GM12878 (cell line): ENCODE results near the gene EPN3. TPM values are rescaled to one million over a fixed set of nuclear protein-coding genes. Genes with fewer than 3 reads are reported as not detected.

Experiments used
- ATAC-seq: fragments of 200-7000 bp; cut with Tn5 transposase; 3 replicates; pipeline ENCODE4 v1.9.1; 2020; ENCODE audit warnings: mild to moderate bottlenecking, moderate library complexity
- BruUV-seq: library from RNA; stranded (reverse); fragments of 400-500 nt; replicated peaks from 2 replicates; lab custom pipeline; 2021; lab: Mats Ljungman, UMichigan
- CTCF ChIA-PET: fragments of 300-600 bp; sonication (Branson Sonifier 250); formaldehyde crosslinking; extraction: SDS; loops from one replicate; lab custom pipeline; 2021; ENCODE audit warnings: inconsistent platforms; lab: Yijun Ruan, JAX
- POLR2A ChIA-PET: fragments of 350-600 bp; formaldehyde crosslinking; extraction: SDS; loops from one replicate; lab custom pipeline; 2021; ENCODE audit warnings: inconsistent platforms; lab: Charles Lee
- RAD21 ChIA-PET: fragments of 300-600 bp; sonication (Branson Sonifier 250); formaldehyde crosslinking; loops from one replicate; lab custom pipeline; 2023; ENCODE audit warnings: antibody characterized with exemption; ENCODE audit not compliant: unreplicated experiment; lab: Charles Lee
- SMC1A ChIA-PET: fragments of 300-600 bp; sonication (Branson Sonifier 250); formaldehyde crosslinking; loops from one replicate; lab custom pipeline; 2023; ENCODE audit not compliant: unreplicated experiment, uncharacterized antibody; lab: Charles Lee
- DNase-seq: peaks from one replicate; pipeline ENCODE4 v3.0.0-alpha.2; 2011; ENCODE audit warnings: low read depth, low spot score
- FAIRE-seq: peaks from 3 replicates; lab custom pipeline; 2011; peaks lifted over from hg19 to GRCh38; lab: Jason Lieb, UNC
- H2AFZ ChIP-seq: 2 replicates; pipeline ENCODE4 v1.6.0; 2011; ENCODE audit warnings: low read depth, low read length, control low read depth; ENCODE audit not compliant: control insufficient read depth
- H3K27ac ChIP-seq: 2 replicates; pipeline ENCODE4 v1.5.1; 2011; ENCODE audit warnings: control low read depth; ENCODE audit not compliant: control insufficient read depth, insufficient read depth
- H3K27me3 ChIP-seq, 2 experiments: replicated peaks in 1 of 2; 2 replicates each; pipeline versions ENCODE4 v1.6.0 to v1.6.1; 2011; ENCODE audit warnings: low read length in 1 of 2; ENCODE audit not compliant: control insufficient read depth in 2 of 2, insufficient read depth in 2 of 2
- H3K36me3 ChIP-seq, 2 experiments: 2 replicates each; pipeline ENCODE4 v1.5.1; 2011; ENCODE audit warnings: low read length in 1 of 2; ENCODE audit not compliant: control insufficient read depth in 2 of 2, insufficient read depth in 2 of 2
- H3K4me1 ChIP-seq: 2 replicates; pipeline ENCODE4 v1.6.1; 2011; ENCODE audit warnings: mild to moderate bottlenecking, low read length, moderate library complexity, mixed read lengths; ENCODE audit not compliant: control insufficient read depth, insufficient read depth
- H3K4me2 ChIP-seq: 2 replicates; pipeline ENCODE4 v1.6.0; 2011; ENCODE audit warnings: control low read depth; ENCODE audit not compliant: control insufficient read depth, insufficient read depth
- H3K4me3 ChIP-seq: fragments of 200-600 bp; sonication (generic); 2 replicates; pipeline ENCODE4 v1.5.1; 2016
- H3K79me2 ChIP-seq: 2 replicates; pipeline ENCODE4 v1.6.0; 2011; ENCODE audit warnings: low read length; ENCODE audit not compliant: control insufficient read depth, insufficient read depth
- H3K9ac ChIP-seq: 2 replicates; pipeline ENCODE4 v1.8.0; 2011; ENCODE audit warnings: low read length, control low read depth, mixed read lengths; ENCODE audit not compliant: control insufficient read depth, insufficient read depth
- H3K9me3 ChIP-seq: replicated peaks from 3 replicates; pipeline ENCODE4 v1.5.1; 2011; ENCODE audit warnings: mild to moderate bottlenecking, low read length; ENCODE audit not compliant: control insufficient read depth, insufficient read depth
- H4K20me1 ChIP-seq: 2 replicates; pipeline ENCODE4 v1.6.0; 2011; ENCODE audit not compliant: control insufficient read depth, insufficient read depth
- CBFB ChIP-seq: IDR thresholded peaks from 2 replicates; pipeline ENCODE4 v1.6.1; 2016; ENCODE audit warnings: antibody characterized with exemption, low read depth
- FOS ChIP-seq: IDR thresholded peaks from 3 replicates; pipeline ENCODE4 v1.6.1; 2011; ENCODE audit warnings: borderline replicate concordance; ENCODE audit not compliant: insufficient read length; ENCODE audit errors: extremely low read depth
- FOXM1 ChIP-seq: IDR thresholded peaks from 2 replicates; pipeline ENCODE4 v1.6.1; 2012; ENCODE audit warnings: low read depth, mild to moderate bottlenecking, inconsistent platforms, low read length, moderate library complexity
- GATAD2B ChIP-seq: fragments of 450-650 bp; conservative IDR thresholded peaks from 2 replicates; pipeline ENCODE4 v1.6.1; 2017; ENCODE audit warnings: low read depth, mild to moderate bottlenecking, moderate library complexity
- NFIC ChIP-seq: IDR thresholded peaks from 2 replicates; pipeline ENCODE4 v1.6.1; 2012; ENCODE audit warnings: low read depth, mild to moderate bottlenecking, inconsistent platforms, low read length, moderate library complexity
- PBX3 ChIP-seq: IDR thresholded peaks from 2 replicates; pipeline ENCODE4 v1.6.1; 2011; ENCODE audit warnings: mild to moderate bottlenecking, low read depth, low read length, moderate library complexity; ENCODE audit not compliant: insufficient replicate concordance
- PKNOX1 ChIP-seq: fragments of 450-650 bp; IDR thresholded peaks from 2 replicates; pipeline ENCODE4 v1.6.1; 2016; ENCODE audit warnings: mild to moderate bottlenecking
- SP1 ChIP-seq: IDR thresholded peaks from one replicate; pipeline ENCODE4 v1.6.1; 2011; ENCODE audit warnings: low read depth, low read length
- TCF12 ChIP-seq: IDR thresholded peaks from 2 replicates; pipeline ENCODE4 v1.6.1; 2011; ENCODE audit warnings: low read depth, mild to moderate bottlenecking, low read length
- ZBTB40 ChIP-seq: fragments of 450-650 bp; IDR thresholded peaks from 2 replicates; pipeline ENCODE4 v1.6.1; 2016; ENCODE audit warnings: mild to moderate bottlenecking, moderate library complexity, borderline replicate concordance
- ZNF217 ChIP-seq: fragments of 450-650 bp; IDR thresholded peaks from 2 replicates; pipeline ENCODE4 v1.6.1; 2017; ENCODE audit warnings: antibody characterized with exemption, mild to moderate bottlenecking
- WGBS: methylation state at CpG from one replicate; pipeline ENCODE4 v1.1.6; 2016; ENCODE audit warnings: low lambda C conversion rate; ENCODE audit not compliant: insufficient replicate concordance, insufficient coverage; ENCODE audit errors: missing lambda C conversion rate; 5-methylcytosine and 5-hydroxymethylcytosine counted together
- in situ Hi-C: fragments of 300-500 bp; cut with MboI; formaldehyde crosslinking; loops from 9 replicates; pipeline ENCODE4 v1.14.3; 2018; ENCODE audit warnings: mixed read lengths
- intact Hi-C: fragments of 100-400 bp; cut with micrococcal nuclease; formaldehyde crosslinking; loops from one replicate; pipeline ENCODE4 v1.14.2; 2022; ENCODE audit not compliant: unreplicated experiment
- polyA plus RNA-seq, 11 experiments: library from polyadenylated mRNA; depleted of rRNA in 4 of 11; unstranded in 6 of 11; stranded (reverse) in 5 of 11; fragments of >200 nt; fragmentation: Nextera tagmentation in 4 of 11; fragmentation: Illumina TruSeq in 1 of 11; extraction: Ambion mirVana in 4 of 11; extraction: Trizol in 1 of 11; gene quantifications; 1 replicate in 1 of 11; 2 replicates in 10 of 11; pipeline versions ENCODE4 v1.2.1 to v1.2.3, GENCODE V29; 2011 to 2016; ENCODE audit warnings: inconsistent platforms in 2 of 11, missing spikeins in 2 of 11, low read depth in 1 of 11
- total RNA-seq, 4 experiments: library from RNA; depleted of rRNA in 3 of 4; stranded (reverse); fragments of >200 nt in 3 of 4; fragmentation: Illumina TruSeq in 1 of 4; extraction: Trizol in 1 of 4; gene quantifications; 2 replicates each; pipeline versions ENCODE4 v1.2.1 to v1.2.3, GENCODE V29; 2013 to 2021
- TF ChIP-seq, protein P1 (sequence below): fragments of 450-650 bp; IDR thresholded peaks from 2 replicates; pipeline ENCODE4 v1.6.1; 2017; ENCODE audit warnings: mild to moderate bottlenecking, moderate library complexity

Gene EPN3
- total and polyA plus RNA-seq, 10 of the 15 experiments (the other 5 are each of a cell fraction or from before 2014, with no cell fraction given): 0.04 to 0.07 TPM; not detected in 8

DNA sequence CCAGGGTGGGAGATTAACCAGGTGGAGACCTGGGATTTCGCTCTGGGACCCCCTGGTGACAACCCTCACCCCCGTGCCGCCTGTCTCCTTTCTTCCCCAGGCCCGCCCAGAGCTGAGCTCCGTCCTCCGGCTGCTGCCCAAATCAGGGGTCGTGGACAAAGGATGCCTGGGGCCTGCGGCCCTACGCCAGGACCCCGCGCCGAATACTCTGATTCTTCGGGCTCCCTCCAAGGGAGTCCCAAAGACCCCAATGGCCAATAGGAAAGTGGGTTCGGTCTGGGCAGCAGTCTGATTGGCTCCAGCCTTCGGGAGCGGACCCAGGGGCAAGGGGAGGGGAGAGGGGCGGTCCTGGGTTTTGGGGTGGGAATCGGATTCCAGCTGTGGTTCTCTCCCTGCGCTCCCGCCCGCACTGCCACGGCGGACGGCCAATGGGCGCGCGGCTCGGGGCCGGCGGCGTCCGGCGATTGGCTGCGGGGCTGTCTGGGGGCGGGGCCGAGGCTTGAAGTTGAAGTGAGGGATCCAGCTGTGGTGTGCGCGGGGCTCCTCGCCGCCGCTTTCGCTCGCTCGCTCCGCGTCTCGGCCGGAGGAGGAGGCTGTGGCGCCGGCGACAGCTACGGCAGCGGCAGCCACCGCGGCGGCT is 27.8 kb downstream of the EPN3 start, which contains the start of gene CACNA1G:
Gene CACNA1G (plus strand): TSS at position 531 of the 640 bp plus-strand sequence. CDS start 745 bp downstream, outside the sequence.
- H3K36me3 ChIP-seq: no peaks in the 10 kb centered on the region
- no peaks in the 10 kb centered on the region for H4K20me1 ChIP-seq
- ChIA-PET SMC1A (interaction anchor here (1.1 kb wide), 1 partner anchor 67 kb away, joined by 3 read pairs; no protein-coding TSS in a partner anchor), POLR2A (interaction anchor here (0.5 kb wide), 1 partner anchor 1611 kb away, joined by 3 read pairs; no protein-coding TSS in a partner anchor), RAD21 (interaction anchor here (1.2 kb wide), 3 partner anchors 11 to 68 kb away, joined by 3 to 6 read pairs (median 3); no protein-coding TSS in a partner anchor), CTCF (no interaction called here)
- H3K9ac ChIP-seq: no peak within 1 kb of the TSS; the same call in 1 of the 2 replicates
- peak within 1 kb of the TSS; percentile 29; the same call in 1 of the 2 replicates for H2AFZ ChIP-seq
- FAIRE-seq (peak; percentile 49), DNase-seq (no peak), ATAC-seq (peak; percentile 97)
- no peak within 1 kb of the TSS for H3K27ac ChIP-seq
- intact Hi-C loops: no loop called here
- H3K9me3 ChIP-seq: no peaks in the 10 kb centered on the region
- peaks cover 20 to 23% of the 10 kb centered on the region in 2 experiments for H3K27me3 ChIP-seq
- WGBS: 2% methylated on average over 30 of the region's 56 CpGs
- H3K4me3 ChIP-seq: peak within 1 kb of the TSS; percentile 72
- no TSS peak for BruUV-seq
- no peaks in the 10 kb centered on the region for H3K79me2 ChIP-seq
- in situ Hi-C loops: no loop called here
- H3K4me2 ChIP-seq: peak within 1 kb of the TSS; percentile 100
- peaks cover 14% of the 10 kb centered on the region; the same call in 1 of the 2 replicates for H3K4me1 ChIP-seq
- TF ChIP-seq, protein P1, sequence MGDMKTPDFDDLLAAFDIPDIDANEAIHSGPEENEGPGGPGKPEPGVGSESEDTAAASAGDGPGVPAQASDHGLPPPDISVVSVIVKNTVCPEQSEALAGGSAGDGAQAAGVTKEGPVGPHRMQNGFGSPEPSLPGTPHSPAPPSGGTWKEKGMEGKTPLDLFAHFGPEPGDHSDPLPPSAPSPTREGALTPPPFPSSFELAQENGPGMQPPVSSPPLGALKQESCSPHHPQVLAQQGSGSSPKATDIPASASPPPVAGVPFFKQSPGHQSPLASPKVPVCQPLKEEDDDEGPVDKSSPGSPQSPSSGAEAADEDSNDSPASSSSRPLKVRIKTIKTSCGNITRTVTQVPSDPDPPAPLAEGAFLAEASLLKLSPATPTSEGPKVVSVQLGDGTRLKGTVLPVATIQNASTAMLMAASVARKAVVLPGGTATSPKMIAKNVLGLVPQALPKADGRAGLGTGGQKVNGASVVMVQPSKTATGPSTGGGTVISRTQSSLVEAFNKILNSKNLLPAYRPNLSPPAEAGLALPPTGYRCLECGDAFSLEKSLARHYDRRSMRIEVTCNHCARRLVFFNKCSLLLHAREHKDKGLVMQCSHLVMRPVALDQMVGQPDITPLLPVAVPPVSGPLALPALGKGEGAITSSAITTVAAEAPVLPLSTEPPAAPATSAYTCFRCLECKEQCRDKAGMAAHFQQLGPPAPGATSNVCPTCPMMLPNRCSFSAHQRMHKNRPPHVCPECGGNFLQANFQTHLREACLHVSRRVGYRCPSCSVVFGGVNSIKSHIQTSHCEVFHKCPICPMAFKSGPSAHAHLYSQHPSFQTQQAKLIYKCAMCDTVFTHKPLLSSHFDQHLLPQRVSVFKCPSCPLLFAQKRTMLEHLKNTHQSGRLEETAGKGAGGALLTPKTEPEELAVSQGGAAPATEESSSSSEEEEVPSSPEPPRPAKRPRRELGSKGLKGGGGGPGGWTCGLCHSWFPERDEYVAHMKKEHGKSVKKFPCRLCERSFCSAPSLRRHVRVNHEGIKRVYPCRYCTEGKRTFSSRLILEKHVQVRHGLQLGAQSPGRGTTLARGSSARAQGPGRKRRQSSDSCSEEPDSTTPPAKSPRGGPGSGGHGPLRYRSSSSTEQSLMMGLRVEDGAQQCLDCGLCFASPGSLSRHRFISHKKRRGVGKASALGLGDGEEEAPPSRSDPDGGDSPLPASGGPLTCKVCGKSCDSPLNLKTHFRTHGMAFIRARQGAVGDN: no peak
- TF ChIP-seq FOS (peak; percentile 36), TCF12 (0 out of 2 replicates have a peak, but pooled peaks have one; percentile 19), PBX3 (peak; percentile 56), FOXM1 (no peak), NFIC (no peak), PKNOX1 (peak; percentile 68), ZNF217 (no peak), CBFB (no peak), GATAD2B (no peak), ZBTB40 (no peak), SP1 (peak; percentile 86)
